A673 (cell line): ENCODE data around the gene LRP11.

Source experiments
- EZH2 ChIP-seq: fragments of 200-600 bp; sonication (generic); IDR thresholded peaks from 2 replicates; pipeline ENCODE4 v1.6.1; 2017; ENCODE audit warnings: borderline replicate concordance, low read depth, mild to moderate bottlenecking, mixed read lengths, antibody characterized with exemption, low read length; ENCODE audit not compliant: poor library complexity, severe bottlenecking
- TF ChIP-seq, protein P1 (sequence below): fragments of 300-800, 200-600 bp; sonication (generic); conservative IDR thresholded peaks from 2 replicates; pipeline ENCODE4 v1.5.1; 2017; ENCODE audit warnings: low read depth, mild to moderate bottlenecking, antibody characterized with exemption, low read length, moderate library complexity, mixed read lengths

DNA sequence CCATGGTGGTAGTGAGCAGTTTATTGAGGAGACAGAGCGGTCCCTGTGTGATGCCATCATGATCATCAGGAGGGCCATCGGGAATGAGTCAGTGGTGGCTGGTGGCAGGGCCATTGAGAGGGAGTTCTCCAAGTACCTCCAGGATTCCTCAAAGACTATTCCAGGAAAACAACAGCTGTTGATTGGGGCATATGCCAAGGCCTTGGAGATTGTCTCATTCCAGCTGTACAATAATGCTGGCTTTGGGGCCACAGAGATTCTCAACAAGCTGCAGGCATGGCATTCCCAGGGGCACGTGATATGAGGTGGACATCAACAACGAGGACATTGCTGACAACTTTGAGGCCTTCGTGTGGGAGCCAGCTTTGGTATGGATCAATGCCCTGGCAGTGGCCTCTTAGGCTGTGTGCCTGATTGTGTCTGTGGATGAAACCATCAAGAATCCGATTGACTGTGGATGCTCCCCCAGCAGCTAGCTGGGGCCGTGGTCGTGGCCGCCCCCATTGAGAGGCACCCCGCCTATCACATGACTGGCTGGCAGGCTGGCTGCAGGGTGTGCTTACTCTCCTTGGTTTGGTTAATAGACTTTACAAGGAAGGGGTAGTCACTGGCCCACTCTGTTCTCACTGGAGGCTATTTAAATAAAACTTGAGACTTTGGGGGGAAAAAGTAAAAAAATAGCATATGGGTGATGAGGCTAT lies 17.1 kb upstream of the LRP11 start:
- TF ChIP-seq, protein P1, sequence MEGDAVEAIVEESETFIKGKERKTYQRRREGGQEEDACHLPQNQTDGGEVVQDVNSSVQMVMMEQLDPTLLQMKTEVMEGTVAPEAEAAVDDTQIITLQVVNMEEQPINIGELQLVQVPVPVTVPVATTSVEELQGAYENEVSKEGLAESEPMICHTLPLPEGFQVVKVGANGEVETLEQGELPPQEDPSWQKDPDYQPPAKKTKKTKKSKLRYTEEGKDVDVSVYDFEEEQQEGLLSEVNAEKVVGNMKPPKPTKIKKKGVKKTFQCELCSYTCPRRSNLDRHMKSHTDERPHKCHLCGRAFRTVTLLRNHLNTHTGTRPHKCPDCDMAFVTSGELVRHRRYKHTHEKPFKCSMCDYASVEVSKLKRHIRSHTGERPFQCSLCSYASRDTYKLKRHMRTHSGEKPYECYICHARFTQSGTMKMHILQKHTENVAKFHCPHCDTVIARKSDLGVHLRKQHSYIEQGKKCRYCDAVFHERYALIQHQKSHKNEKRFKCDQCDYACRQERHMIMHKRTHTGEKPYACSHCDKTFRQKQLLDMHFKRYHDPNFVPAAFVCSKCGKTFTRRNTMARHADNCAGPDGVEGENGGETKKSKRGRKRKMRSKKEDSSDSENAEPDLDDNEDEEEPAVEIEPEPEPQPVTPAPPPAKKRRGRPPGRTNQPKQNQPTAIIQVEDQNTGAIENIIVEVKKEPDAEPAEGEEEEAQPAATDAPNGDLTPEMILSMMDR, result no peak
- TF ChIP-seq EZH2, result no peak
